ENCODE measurements around the gene HM13. TPM values are rescaled to one million over a fixed set of nuclear protein-coding genes. Genes with fewer than 3 reads are reported as not detected.

HM13 gene
- total and polyA plus RNA-seq, 2 of the 13 experiments (the other 11 are each of a cell fraction or from before 2014, with no cell fraction given) = 118 to 243 TPM

GRCh38 chr20:31573555-31574321 lies 59.5 kb downstream of the HM13 start (continued):
- no peak for TF ChIP-seq TBP (CRISPR knock-in tag; IDR thresholded peaks at IDR 0.05)
- TF ChIP-seq NFIC (IDR thresholded peaks at IDR 0.05; ENCODE audit: low read length) = peak; percentile 64; the same call in 1 of the 2 replicates
- TF ChIP-seq ZNF605 (CRISPR knock-in tag; IDR thresholded peaks at IDR 0.05) = no peak; the same call in 1 of the 2 replicates
- peak; percentile 90; the same call in 1 of the 2 replicates for TF ChIP-seq PAF1 (CRISPR knock-in tag; IDR thresholded peaks at IDR 0.05)
- TF ChIP-seq ZNF383 (CRISPR knock-in tag; IDR thresholded peaks at IDR 0.05; ENCODE audit: borderline replicate concordance) = no peak
- TF ChIP-seq DMAP1 (CRISPR knock-in tag; IDR thresholded peaks at IDR 0.05) = peak; percentile 48; the same call in 1 of the 2 replicates
- no peak for TF ChIP-seq ZNF335 (CRISPR knock-in tag; IDR thresholded peaks at IDR 0.05)
- no peak for TF ChIP-seq HCFC1 (IDR thresholded peaks at IDR 0.05; ENCODE audit: low read depth, low read length)
- TF ChIP-seq KAT7 (CRISPR knock-in tag; IDR thresholded peaks at IDR 0.05; ENCODE audit: borderline replicate concordance) = no peak; the same call in 1 of the 2 replicates
- TF ChIP-seq UBTF (CRISPR knock-in tag; IDR thresholded peaks at IDR 0.05) = no peak
- TF ChIP-seq AHDC1 (CRISPR knock-in tag; IDR thresholded peaks at IDR 0.05; ENCODE audit: borderline replicate concordance) = peak; percentile 17; the same call in 1 of the 2 replicates
- TF ChIP-seq CEBPZ (IDR thresholded peaks at IDR 0.05; ENCODE audit: low read length) = no peak
- no peak for TF ChIP-seq SMARCE1 (IDR thresholded peaks at IDR 0.05; ENCODE audit: borderline replicate concordance)
- TF ChIP-seq NFRKB (IDR thresholded peaks at IDR 0.05) = no peak
- no peak; the same call in 1 of the 2 replicates for TF ChIP-seq ERF (CRISPR knock-in tag; IDR thresholded peaks at IDR 0.05)
- TF ChIP-seq ATF3 (CRISPR knock-in tag; IDR thresholded peaks at IDR 0.05) = no peak
- TF ChIP-seq ZNF34 (CRISPR knock-in tag; IDR thresholded peaks at IDR 0.05; ENCODE audit: borderline replicate concordance) = no peak
- no peak for TF ChIP-seq ZNF446 (CRISPR knock-in tag; IDR thresholded peaks at IDR 0.05)

Data from HepG2 (cell line).